Astrocyte of the spinal cord (primary cell): ENCODE measurements around the gene SHD.

Experiments
- DNase-seq: peaks from one replicate; pipeline ENCODE4 v3.0.0; 2011; ENCODE audit warnings: low read depth, low spot score
- H3K4me3 ChIP-seq: 2 replicates; pipeline ENCODE4 v1.5.1; 2011; ENCODE audit warnings: low read depth, mild to moderate bottlenecking, low read length, moderate library complexity
- CTCF ChIP-seq: IDR thresholded peaks from 2 replicates; pipeline ENCODE4 v1.5.1; 2012; ENCODE audit warnings: low read depth, mild to moderate bottlenecking, low read length, inconsistent platforms
- in situ Hi-C: cut with HindIII; loops from 2 replicates; pipeline ENCODE4 v1.10.0; 2017; ENCODE audit warnings: low sequenced_read_pairs

SHD gene

GRCh38 chr19:4292515-4292914 lies 13.4 kb downstream of the SHD start:
- no peak overlapping the region for H3K4me3 ChIP-seq
- in situ Hi-C loops = no loop called here
- DNase-seq = no peak
- no peak for TF ChIP-seq CTCF

GRCh38 chr19:4294389-4294788 lies 15.3 kb downstream of the SHD start:
- TF ChIP-seq CTCF = no peak
- in situ Hi-C loops = no loop called here
- no peak for DNase-seq

GRCh38 chr19:4295972-4296771 lies 17.1 kb downstream of the SHD start:
- DNase-seq = no peak
- in situ Hi-C loops = no loop called here
- H3K4me3 ChIP-seq = no peak overlapping the region
- TF ChIP-seq CTCF = no peak

More at GRCh38 chr19:4294389-4294788, 15.3 kb downstream of the SHD start:
- H3K4me3 ChIP-seq = no peak overlapping the region

DNA sequence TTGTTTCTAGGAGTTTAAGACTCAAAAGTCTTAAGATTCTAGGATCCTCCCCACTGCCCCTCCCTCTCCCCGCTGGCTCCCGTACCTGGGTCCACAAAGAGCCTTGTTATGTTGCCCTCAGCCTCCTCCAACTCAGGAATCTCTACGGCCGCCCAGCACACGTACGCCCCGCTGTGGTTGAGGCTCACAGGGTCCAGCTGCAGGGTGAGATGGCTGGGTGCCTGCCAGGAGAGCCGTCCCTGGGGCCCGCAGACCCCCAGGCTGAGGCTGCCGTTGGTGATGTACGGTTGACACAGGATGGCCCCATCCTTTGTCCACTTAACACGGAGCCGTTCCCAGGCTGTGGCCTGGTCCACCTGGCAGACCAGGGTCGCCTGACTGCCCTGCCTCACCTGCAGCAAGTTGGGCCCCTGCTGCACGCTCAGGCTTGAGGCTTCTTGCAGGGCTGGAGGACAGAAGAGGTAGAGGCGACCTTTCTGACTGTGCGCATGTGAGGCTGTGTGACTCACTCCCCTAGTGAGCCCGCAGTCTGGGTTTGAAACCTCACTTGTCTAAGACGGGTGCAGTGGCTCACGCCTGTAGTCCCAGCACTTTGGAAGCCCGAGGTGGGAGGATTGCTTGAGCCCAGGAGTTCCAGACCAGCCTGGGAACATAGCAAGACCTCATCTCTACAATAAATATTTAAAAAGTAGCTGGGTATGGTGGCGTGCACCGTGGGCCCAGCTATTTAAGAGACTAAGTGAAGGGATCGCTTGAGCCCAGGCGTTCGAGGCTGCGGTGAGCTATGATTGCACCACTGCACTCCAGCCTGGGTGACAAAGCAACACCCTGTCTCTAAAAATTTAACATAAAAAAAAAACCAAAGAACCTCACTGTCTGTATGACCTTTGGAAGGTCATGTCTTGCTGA lies 19.1 kb downstream of the SHD start:
- in situ Hi-C loops = no loop called here

DNA sequence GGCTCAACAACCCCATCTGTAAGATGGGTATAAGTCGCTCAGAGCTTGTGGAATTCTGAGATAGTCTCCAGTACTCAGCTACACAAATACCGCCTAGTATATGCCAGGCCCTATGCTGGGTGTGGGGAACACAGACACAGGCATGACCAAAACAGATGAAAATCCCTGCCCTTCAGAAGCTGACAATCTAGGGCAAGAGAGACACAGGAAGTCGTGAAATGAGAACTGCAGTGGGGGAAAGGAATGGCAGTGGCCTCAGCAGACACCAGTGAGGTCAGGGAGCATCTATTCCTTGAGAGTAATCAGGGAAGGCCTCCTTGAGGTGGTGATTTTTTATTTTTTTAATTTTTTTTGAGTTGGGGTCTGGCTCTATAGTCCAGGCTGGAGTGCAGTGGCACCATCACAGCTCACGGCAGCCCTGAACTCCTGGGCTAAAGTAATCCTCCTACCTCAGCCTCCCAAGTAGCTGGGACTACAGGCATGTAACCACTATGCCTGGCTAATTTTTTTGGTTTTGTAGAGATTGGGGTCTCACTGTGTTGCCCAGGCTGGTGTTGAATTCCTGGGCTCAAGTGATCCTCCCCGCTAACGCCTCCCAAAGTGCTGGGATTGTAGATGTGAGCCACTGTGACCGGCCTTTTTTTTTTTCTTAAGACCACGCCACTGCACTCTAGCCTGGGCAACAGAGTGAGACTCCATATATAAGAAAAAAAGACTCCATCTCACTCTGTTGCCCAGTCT lies 19.9 kb downstream of the SHD start:
- no peak for DNase-seq

More for the DNA sequence above, 19.1 kb downstream of the SHD start:
- H3K4me3 ChIP-seq = no peak overlapping the region
- DNase-seq = no peak
- TF ChIP-seq CTCF = no peak

More for the DNA sequence above, 19.9 kb downstream of the SHD start:
- H3K4me3 ChIP-seq = no peak overlapping the region
- in situ Hi-C loops = no loop called here
- TF ChIP-seq CTCF = no peak
